Left ventricle myocardium inferior (tissue), 1 donor: ENCODE results near the gene ZFHX2. TPM values are rescaled to one million over a fixed set of nuclear protein-coding genes. Genes with fewer than 3 reads are reported as not detected.
"Not testable (repeated sequence)": the region's sequence is repeated elsewhere in the genome, so short reads cannot be mapped to it uniquely, and the experiment has no call there.

ENCODE experiments used
- DNase-seq: peaks from one replicate; pipeline ENCODE4 v3.0.0-alpha.2; 2020
- H3K27ac ChIP-seq: fragments of 200-600 bp; replicated peaks from 2 replicates; pipeline ENCODE4 v1.8.0; 2021
- H3K27me3 ChIP-seq: fragments of 200-600 bp; 2 replicates; pipeline ENCODE4 v1.8.0; 2021; ENCODE audit warnings: low read depth
- H3K36me3 ChIP-seq: fragments of 200-600 bp; 2 replicates; pipeline ENCODE4 v1.8.0; 2021
- H3K4me1 ChIP-seq: fragments of 200-600 bp; 2 replicates; pipeline ENCODE4 v1.8.0; 2021
- H3K4me3 ChIP-seq: fragments of 200-600 bp; 2 replicates; pipeline ENCODE4 v1.8.0; 2021; ENCODE audit warnings: mild to moderate bottlenecking, moderate library complexity
- H3K9me3 ChIP-seq: fragments of 200-600 bp; replicated peaks from 2 replicates; pipeline ENCODE4 v1.8.0; 2021
- intact Hi-C: fragments of 100-400 bp; cut with micrococcal nuclease; formaldehyde crosslinking; loops from one replicate; pipeline ENCODE4 v1.11.0; 2022
- long read RNA-seq: library from polyadenylated mRNA; unstranded; transcript quantifications from one replicate; pipeline ENCODE4 v2.0.0, GENCODE V29; 2021
- total RNA-seq: library from RNA; stranded (reverse); fragmentation: NEBNext Ultra II Directional; extraction: Animal tissue kit (Norgen Biotek cat#: 25700); gene quantifications from one replicate; pipeline ENCODE4 v1.2.1, GENCODE V29; 2021
- TF ChIP-seq, protein P1 (sequence below): fragments of 200-600 bp; IDR thresholded peaks from 2 replicates; pipeline ENCODE4 v1.8.0; 2021; ENCODE audit warnings: antibody characterized with exemption, mild to moderate bottlenecking, borderline replicate concordance
- donor health status: DM: no; HTN: yes; CAD: no; lungs with severe emphysema.

ZFHX2 gene
- 0.74 TPM for total RNA-seq
- long read RNA-seq, partial matches to known transcripts, result 1 of 1 reads
- long read RNA-seq, other reads (novel, unspliced or antisense), result 0 of 1 reads

DNA sequence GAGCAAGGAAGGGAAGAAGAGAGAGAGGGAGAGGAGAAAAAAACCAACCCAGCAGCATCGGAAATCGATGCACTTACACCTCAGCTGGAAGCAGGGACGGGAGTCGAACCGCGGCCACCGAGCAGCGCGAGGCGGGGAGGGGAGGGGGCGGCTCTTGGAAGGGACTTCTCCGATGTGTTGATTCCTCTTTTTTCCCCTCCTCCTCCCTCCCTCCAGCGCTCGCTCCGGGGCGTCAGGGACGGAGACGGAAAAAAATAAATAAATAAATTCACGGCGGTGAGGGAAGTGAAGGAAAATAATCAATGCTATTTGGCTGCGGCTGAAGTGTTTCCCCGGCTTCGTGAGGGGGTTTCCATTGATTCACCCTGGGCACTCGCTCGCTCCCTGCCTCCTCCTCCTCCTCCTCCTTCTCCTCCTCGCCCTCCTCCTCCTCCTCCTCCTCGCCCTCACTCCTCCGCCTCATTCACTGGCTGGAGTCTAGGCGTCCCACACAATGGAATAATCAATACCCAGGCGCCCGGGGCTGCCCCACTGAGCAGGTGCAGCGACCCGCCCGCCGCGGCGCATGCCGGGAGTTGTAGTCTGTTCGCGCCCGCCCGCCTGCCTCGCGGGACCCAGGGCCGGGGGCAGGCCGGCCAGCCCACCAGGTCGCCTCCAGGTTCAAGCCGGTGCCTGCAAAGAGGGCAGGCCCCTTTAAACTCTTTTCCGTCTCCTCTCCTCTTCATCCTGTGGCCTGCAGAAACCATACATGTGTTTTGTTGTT, at the start of gene ZFHX2:
ZFHX2 (minus strand) TSS at position 500 of the 763 bp plus-strand sequence. CDS start 16,440 bp downstream, outside the sequence.
- Histone ChIP-seq H3K4me3 (peak within 1 kb of the TSS; percentile 77), H3K27ac (peak within 1 kb of the TSS; percentile 59), H3K36me3 (no peaks in the 10 kb centered on the region), H3K4me1 (peaks cover 37% of the 10 kb centered on the region), H3K27me3 (peaks cover 7% of the 10 kb centered on the region), H3K9me3 (no peaks in the 10 kb centered on the region)
- intact Hi-C loops, result no loop called here
- DNase-seq, result peak; percentile 82
- TF ChIP-seq, protein P1, sequence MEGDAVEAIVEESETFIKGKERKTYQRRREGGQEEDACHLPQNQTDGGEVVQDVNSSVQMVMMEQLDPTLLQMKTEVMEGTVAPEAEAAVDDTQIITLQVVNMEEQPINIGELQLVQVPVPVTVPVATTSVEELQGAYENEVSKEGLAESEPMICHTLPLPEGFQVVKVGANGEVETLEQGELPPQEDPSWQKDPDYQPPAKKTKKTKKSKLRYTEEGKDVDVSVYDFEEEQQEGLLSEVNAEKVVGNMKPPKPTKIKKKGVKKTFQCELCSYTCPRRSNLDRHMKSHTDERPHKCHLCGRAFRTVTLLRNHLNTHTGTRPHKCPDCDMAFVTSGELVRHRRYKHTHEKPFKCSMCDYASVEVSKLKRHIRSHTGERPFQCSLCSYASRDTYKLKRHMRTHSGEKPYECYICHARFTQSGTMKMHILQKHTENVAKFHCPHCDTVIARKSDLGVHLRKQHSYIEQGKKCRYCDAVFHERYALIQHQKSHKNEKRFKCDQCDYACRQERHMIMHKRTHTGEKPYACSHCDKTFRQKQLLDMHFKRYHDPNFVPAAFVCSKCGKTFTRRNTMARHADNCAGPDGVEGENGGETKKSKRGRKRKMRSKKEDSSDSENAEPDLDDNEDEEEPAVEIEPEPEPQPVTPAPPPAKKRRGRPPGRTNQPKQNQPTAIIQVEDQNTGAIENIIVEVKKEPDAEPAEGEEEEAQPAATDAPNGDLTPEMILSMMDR, result no peak

DNA sequence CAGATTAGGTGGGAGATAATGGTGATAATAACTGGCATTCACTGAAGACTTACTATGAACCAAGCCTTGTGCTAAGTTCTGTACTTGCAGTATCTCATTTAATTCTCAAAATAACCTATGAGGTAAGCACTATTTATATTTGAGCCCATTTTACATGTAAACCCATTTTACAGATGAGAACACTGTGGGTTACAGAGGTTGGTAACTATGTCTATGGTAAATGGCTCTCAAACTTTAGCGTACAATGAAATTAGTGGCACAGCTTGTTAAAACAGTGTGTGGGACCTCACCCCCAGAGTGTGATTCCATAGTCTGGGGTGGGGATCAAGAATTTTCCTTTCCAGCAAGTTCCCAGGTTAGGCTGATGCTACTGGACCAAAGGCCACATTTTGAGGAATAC, 49.2 kb upstream of the ZFHX2 start:
- TF ChIP-seq, protein P1, result no peak
- intact Hi-C loops, result no loop called here
- H3K9me3 ChIP-seq, result peaks cover 11% of the 10 kb centered on the region
- no peaks in the 10 kb centered on the region for H3K36me3 ChIP-seq
- H3K4me1 ChIP-seq, result peaks cover 15% of the 10 kb centered on the region
- H3K27ac ChIP-seq, result no peak overlapping the region
- no peak for DNase-seq
- no peaks in the 10 kb centered on the region for H3K27me3 ChIP-seq
- no peak overlapping the region for H3K4me3 ChIP-seq

DNA sequence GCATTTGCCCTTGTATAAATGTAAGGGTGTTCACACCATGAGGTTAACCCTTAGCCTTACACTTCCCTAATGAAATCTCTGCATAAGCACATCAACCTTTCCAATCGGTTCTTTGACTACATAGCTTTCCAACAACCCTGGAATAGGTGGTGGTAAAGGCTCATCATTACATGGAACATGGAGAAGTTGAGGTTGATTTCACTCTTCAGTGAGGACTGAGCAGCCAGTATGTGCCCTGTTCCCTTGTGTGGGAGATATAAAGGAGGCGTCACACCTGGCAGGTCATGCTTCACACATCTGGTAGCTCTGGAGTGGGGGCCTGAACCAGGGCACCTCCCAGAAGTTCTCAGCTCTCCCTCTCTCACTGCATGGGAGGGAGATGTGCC, 48.8 kb upstream of the ZFHX2 start:
- intact Hi-C loops, result no loop called here
- Histone ChIP-seq H3K27me3 (no peaks in the 10 kb centered on the region), H3K9me3 (peaks cover 11% of the 10 kb centered on the region), H3K4me3 (no peak overlapping the region), H3K4me1 (peaks cover 14% of the 10 kb centered on the region), H3K36me3 (no peaks in the 10 kb centered on the region), H3K27ac (no peak overlapping the region)
- TF ChIP-seq, protein P1, result no peak
- DNase-seq, result no peak

DNA sequence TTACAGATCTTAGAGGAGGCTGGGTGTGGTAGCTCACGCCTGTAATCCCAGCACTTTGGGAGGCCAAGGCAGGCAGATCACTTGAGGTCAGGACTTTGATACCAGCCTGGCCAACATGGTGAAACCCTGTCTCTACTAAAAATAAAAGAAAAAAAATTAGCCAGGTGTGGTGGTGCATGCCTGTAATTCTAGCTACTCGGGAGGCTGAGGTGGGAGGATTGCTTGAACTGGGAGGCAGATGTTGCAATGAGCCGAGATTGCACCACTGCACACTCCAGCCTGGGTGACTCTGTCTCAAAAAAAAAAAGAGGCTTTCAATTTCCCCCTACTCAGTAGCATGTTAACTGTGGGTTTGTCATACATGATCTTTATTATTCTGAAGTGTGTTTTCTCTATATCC, 42.6 kb upstream of the ZFHX2 start:
- H3K4me1 ChIP-seq, H3K36me3 ChIP-seq, intact Hi-C loops, DNase-seq, H3K27ac ChIP-seq, H3K9me3 ChIP-seq, H3K4me3 ChIP-seq, H3K27me3 ChIP-seq: not testable (repeated sequence)

DNA sequence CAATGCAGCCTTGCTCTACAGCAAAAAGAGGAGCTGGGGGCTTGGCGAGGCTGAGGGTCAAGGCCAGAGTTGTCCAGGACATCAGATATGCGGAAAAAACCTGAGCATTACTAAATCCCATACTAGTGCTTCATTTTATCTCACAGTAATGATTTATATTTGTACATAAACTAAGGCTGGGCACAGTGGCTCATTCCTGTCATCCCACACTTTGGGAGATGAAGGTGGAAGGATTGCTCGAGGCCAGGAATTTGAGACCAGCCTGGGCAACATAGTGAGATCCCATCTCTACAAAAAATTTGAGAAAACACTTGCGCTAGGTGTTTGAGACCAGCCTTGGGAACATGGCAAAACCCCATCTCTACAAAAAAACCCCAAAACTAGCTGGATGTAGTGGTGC, 38.6 kb upstream of the ZFHX2 start:
- H3K27ac ChIP-seq, result no peak overlapping the region
- H3K4me3 ChIP-seq, result no peak overlapping the region
- no peaks in the 10 kb centered on the region for H3K36me3 ChIP-seq
- peaks cover 6% of the 10 kb centered on the region for H3K4me1 ChIP-seq
- intact Hi-C loops, result no loop called here
- no peaks in the 10 kb centered on the region for H3K9me3 ChIP-seq
- no peak for DNase-seq
- H3K27me3 ChIP-seq, result peaks cover 16% of the 10 kb centered on the region
- TF ChIP-seq, protein P1, result no peak

DNA sequence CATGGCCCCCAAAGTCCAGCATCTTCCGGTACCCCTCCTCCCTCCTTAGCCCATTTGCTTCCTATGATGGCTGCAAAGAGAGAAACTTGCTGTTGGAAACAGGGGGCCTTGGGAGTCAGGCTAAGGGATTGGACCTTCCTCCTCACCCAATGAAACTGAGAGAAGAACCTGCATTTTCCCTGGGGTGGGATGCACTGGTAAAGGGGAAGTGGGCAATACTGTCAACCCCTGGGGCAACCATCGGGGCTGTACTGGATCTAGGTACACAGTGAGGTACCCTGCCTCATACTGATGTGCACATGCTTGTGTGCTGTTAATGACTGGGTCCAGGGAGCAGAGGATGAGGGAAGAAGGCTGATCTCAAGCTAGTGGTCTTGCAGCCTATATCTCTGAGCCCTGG, 38.0 kb upstream of the ZFHX2 start:
- intact Hi-C loops, result no loop called here

More for the DNA sequence above, 38.0 kb upstream of the ZFHX2 start:
- no peaks in the 10 kb centered on the region for H3K36me3 ChIP-seq
- DNase-seq, result no peak
- no peaks in the 10 kb centered on the region for H3K9me3 ChIP-seq
- H3K4me3 ChIP-seq, result no peak overlapping the region
- H3K27me3 ChIP-seq, result peaks cover 16% of the 10 kb centered on the region
- TF ChIP-seq, protein P1, result no peak
- H3K27ac ChIP-seq, result no peak overlapping the region
- H3K4me1 ChIP-seq, result peaks cover 6% of the 10 kb centered on the region
